Activated naive CD8-positive, alpha-beta T cell treated with anti-CD3 and anti-CD28 coated beads, Interleukin-2, amount 50 U/mL, for 24 hours (primary cell): ENCODE data around the gene OR51A7.
"Not testable (repeated sequence)": the region's sequence is repeated elsewhere in the genome, so short reads cannot be mapped to it uniquely, and the experiment has no call there.

Source experiments
- ATAC-seq: fragments of 150-1000 bp; cut with Tn5 transposase; one replicate; pipeline ENCODE4 v1.10.0; 2021
- DNase-seq: peaks from one replicate; pipeline ENCODE4 v3.0.0; 2021
- H3K27ac Mint-ChIP-seq: one replicate; pipeline ENCODE4 v1.8.0; 2021; ENCODE audit warnings: mild to moderate bottlenecking, mixed read lengths
- H3K27me3 Mint-ChIP-seq: one replicate; pipeline ENCODE4 v1.8.0; 2021; ENCODE audit warnings: mixed read lengths
- H3K36me3 Mint-ChIP-seq: one replicate; pipeline ENCODE4 v1.8.0; 2021; ENCODE audit warnings: low read depth, mixed read lengths
- H3K4me1 Mint-ChIP-seq: one replicate; pipeline ENCODE4 v1.8.0; 2021; ENCODE audit warnings: mixed read lengths
- H3K4me3 Mint-ChIP-seq: one replicate; pipeline ENCODE4 v1.8.0; 2021; ENCODE audit warnings: mild to moderate bottlenecking, moderate library complexity, mixed read lengths
- H3K9me3 Mint-ChIP-seq: one replicate; pipeline ENCODE4 v1.8.0; 2021; ENCODE audit warnings: mixed read lengths

Gene OR51A7

DNA sequence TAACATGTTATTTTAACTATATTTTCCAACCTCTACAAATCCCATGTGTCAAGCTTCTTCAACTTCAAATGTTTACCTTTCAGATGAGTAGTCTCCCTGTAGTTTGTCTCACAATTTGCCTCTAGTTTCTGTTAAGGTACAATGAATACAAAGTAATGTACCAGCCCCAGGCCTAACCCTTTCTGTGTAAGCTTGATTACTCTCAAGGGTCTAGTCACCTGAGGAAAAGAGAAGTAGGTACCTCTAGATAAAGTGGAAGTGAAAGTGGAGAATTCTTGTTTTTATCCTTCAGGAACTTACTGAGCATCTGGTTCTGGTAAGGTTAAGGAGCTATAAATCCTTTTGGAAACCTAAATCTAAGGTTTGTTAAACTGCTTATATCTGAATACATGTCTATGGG, at the start of gene OR51A7:
TSS of gene OR51A7 (plus strand) at position 300 of the 400 bp plus-strand sequence. CDS start 3,587 bp downstream, outside the sequence.
- Mint-ChIP-seq H3K4me3 (no peak within 1 kb of the TSS), H3K9me3 (no peaks in the 10 kb centered on the region), H3K27me3 (peaks cover 2% of the 10 kb centered on the region), H3K4me1 (peaks cover 1% of the 10 kb centered on the region), H3K27ac (no peak within 1 kb of the TSS), H3K36me3 (no peaks in the 10 kb centered on the region)
- ATAC-seq (no peak), DNase-seq (no peak)

DNA sequence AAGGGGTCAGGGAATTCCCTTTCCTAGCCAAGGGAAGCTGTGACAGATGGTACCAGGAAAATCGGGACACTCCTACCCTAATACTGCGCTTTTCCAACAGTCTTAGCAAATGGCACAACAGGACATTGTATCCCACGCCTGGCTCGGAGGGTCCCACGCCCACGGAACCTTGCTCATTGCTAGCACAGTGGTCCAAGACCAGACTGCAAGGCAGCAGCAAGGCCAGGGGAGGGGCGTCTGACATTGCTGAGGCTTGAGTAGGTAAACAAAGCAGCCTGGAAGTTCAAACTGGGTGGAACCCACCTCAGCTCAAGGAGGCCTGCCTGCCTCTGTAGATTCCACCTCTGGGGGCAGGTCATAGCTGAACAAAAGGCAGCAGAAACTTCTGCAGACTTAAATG, 49.3 kb upstream of the OR51A7 start:
- not testable (repeated sequence) for H3K27ac Mint-ChIP-seq, ATAC-seq, H3K4me3 Mint-ChIP-seq, DNase-seq, H3K27me3 Mint-ChIP-seq, H3K4me1 Mint-ChIP-seq, H3K36me3 Mint-ChIP-seq, H3K9me3 Mint-ChIP-seq

DNA sequence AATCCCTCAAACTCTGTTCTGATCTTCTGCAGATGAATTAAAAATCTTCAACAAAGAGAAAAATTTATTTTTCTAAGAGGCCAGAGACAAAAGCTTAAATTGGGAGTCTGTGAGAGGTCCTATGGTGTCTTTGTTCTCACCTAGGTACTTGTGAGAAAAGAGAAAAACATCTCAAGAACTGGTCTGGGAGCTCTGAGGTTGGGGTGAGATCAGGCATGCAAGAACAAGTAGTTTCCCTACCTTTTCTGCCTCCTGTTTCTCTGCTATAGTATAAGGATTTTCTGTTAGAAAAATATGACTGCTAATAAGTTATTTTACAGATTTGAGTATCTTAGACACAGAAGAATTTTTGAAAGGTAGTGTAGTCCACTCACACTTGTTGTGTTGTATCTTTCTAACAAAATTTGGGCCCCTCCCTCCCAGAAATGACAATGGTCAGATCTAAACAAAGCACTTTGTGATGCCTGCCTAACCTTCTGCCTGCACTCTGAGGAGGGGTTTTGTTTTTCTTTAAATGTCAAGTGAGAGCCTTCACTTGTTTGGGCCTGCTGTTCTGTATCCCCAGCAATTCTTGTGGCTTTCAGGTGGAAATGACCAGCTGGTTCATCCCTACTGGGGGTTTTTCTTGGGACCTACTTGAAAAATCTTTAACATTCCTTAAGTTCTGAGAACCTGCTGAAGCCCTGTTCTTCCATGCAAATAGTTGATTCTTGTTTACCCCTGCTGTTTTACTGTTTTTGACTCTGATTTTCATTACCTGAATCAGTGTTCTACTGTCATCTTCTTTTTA, 40.9 kb upstream of the OR51A7 start:
- DNase-seq (no peak), ATAC-seq (no peak)
- H3K27me3 Mint-ChIP-seq = peaks cover 2% of the 10 kb centered on the region
- H3K9me3 Mint-ChIP-seq = peaks cover 3% of the 10 kb centered on the region
- H3K4me1 Mint-ChIP-seq = no peaks in the 10 kb centered on the region
- H3K36me3 Mint-ChIP-seq = no peaks in the 10 kb centered on the region
- H3K4me3 Mint-ChIP-seq = no peak overlapping the region
- H3K27ac Mint-ChIP-seq = no peak overlapping the region

- Mint-ChIP-seq H3K4me3 (no peak overlapping the region), H3K4me1 (no peaks in the 10 kb centered on the region), H3K27ac (no peak overlapping the region), H3K36me3 (no peaks in the 10 kb centered on the region), H3K27me3 (peaks cover 2% of the 10 kb centered on the region), H3K9me3 (peaks cover 3% of the 10 kb centered on the region)
- ATAC-seq = no peak
- DNase-seq = no peak
Measured at GRCh38 chr11:4863876-4864275, 39.7 kb upstream of the OR51A7 start.

DNA sequence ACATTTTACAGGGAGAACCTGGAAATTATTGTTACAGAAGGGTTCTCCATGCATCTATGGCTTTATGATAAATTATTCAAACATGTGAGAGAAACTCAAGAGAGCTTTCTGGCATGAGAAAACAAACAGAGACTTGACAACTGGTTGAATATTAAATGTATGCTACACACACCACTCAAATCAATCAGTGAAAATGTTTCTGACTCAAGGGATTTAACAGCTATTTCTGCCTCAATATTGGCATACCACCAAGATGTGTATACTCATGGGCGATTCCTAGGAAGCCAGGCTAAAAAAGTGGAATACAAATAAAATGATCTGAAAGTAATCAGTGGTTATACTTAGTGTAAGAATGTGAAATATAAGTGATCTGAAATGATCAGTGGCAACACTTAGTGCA, 37.7 kb upstream of the OR51A7 start:
- peaks cover 3% of the 10 kb centered on the region for H3K9me3 Mint-ChIP-seq
- no peaks in the 10 kb centered on the region for H3K36me3 Mint-ChIP-seq
- DNase-seq = no peak
- H3K27me3 Mint-ChIP-seq = peaks cover 2% of the 10 kb centered on the region
- no peak overlapping the region for H3K27ac Mint-ChIP-seq
- H3K4me1 Mint-ChIP-seq = no peaks in the 10 kb centered on the region
- no peak for ATAC-seq
- no peak overlapping the region for H3K4me3 Mint-ChIP-seq

DNA sequence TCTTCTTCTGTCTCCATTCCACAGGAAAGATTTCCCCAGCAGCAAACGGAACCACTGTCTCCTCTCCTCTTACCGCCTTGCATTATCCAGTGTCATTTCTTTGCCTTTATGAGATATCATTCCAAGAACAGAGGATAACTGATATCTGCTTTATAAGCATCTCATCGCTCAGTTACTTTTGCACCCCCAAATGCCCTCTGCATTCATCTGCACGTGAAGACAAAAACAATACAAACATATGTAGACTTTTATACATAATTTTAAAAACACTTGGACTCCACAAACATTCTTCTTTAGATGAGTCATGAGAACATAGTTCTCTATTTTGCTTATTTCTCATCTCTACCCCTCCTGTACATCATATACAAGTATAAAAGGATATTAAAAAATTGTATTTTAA, 22.4 kb upstream of the OR51A7 start:
- H3K4me3 Mint-ChIP-seq = no peak overlapping the region
- ATAC-seq (no peak), DNase-seq (no peak)
- H3K36me3 Mint-ChIP-seq = no peaks in the 10 kb centered on the region
- no peaks in the 10 kb centered on the region for H3K27me3 Mint-ChIP-seq
- H3K9me3 Mint-ChIP-seq = no peaks in the 10 kb centered on the region
- H3K27ac Mint-ChIP-seq = no peak overlapping the region
- H3K4me1 Mint-ChIP-seq = no peaks in the 10 kb centered on the region

DNA sequence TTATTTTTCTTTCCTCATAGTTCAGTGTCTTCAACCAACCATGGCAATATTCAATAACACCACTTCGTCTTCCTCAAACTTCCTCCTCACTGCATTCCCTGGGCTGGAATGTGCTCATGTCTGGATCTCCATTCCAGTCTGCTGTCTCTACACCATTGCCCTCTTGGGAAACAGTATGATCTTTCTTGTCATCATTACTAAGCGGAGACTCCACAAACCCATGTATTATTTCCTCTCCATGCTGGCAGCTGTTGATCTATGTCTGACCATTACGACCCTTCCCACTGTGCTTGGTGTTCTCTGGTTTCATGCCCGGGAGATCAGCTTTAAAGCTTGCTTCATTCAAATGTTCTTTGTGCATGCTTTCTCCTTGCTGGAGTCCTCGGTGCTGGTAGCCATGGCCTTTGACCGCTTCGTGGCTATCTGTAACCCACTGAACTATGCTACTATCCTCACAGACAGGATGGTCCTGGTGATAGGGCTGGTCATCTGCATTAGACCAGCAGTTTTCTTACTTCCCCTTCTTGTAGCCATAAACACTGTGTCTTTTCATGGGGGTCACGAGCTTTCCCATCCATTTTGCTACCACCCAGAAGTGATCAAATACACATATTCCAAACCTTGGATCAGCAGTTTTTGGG, 21.6 kb upstream of the OR51A7 start, which contains the start of gene OR51T1:
TSS of gene OR51T1 (plus strand) at position 41 of the 641 bp plus-strand sequence. CDS start at position 41, 0 bp downstream.
- H3K27me3 Mint-ChIP-seq = no peaks in the 10 kb centered on the region
- no peak within 1 kb of the TSS for H3K4me3 Mint-ChIP-seq
- H3K27ac Mint-ChIP-seq = no peak within 1 kb of the TSS
- DNase-seq = no peak
- no peaks in the 10 kb centered on the region for H3K9me3 Mint-ChIP-seq
- H3K36me3 Mint-ChIP-seq = no peaks in the 10 kb centered on the region
- H3K4me1 Mint-ChIP-seq = no peaks in the 10 kb centered on the region
- no peak for ATAC-seq

DNA sequence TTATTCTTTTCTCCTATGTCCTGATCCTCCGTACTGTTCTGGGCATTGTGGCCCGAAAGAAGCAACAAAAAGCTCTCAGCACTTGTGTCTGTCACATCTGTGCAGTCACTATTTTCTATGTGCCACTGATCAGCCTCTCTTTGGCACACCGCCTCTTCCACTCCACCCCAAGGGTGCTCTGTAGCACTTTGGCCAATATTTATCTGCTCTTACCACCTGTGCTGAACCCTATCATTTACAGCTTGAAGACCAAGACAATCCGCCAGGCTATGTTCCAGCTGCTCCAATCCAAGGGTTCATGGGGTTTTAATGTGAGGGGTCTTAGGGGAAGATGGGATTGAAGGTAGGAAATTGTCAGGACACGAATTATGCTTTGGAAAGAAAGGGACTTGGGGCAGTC, 21.0 kb upstream of the OR51A7 start:
- ATAC-seq (no peak), DNase-seq (no peak)
- no peaks in the 10 kb centered on the region for H3K4me1 Mint-ChIP-seq
- H3K36me3 Mint-ChIP-seq = no peaks in the 10 kb centered on the region
- no peaks in the 10 kb centered on the region for H3K9me3 Mint-ChIP-seq
- no peak overlapping the region for H3K27ac Mint-ChIP-seq
- H3K4me3 Mint-ChIP-seq = no peak overlapping the region
- H3K27me3 Mint-ChIP-seq = no peaks in the 10 kb centered on the region

GRCh38 chr11:4884361-4884760, 19.2 kb upstream of the OR51A7 start:
- ATAC-seq (no peak), DNase-seq (no peak)
- no peaks in the 10 kb centered on the region for H3K4me1 Mint-ChIP-seq
- H3K9me3 Mint-ChIP-seq = no peaks in the 10 kb centered on the region
- no peak overlapping the region for H3K4me3 Mint-ChIP-seq
- H3K27me3 Mint-ChIP-seq = no peaks in the 10 kb centered on the region
- H3K27ac Mint-ChIP-seq = no peak overlapping the region
- H3K36me3 Mint-ChIP-seq = no peaks in the 10 kb centered on the region

DNA sequence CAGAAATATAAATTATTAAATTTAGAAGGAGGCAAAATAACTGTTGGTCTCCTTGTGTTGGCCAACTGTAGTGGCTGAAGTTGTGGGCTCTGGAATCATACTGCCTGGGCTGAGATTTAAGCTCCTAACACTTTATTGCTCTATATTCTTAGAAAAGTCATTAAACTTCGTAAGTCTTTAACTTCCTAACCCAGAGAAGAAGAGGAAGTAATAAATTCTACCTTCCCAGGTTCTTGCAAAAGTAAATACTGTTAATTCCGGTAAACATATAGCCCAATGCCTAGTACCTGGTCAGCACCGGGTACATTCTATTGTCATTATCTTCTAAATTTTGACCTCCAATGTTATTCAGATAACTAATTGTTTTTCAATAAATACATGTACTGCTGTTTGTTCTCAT, 17.4 kb upstream of the OR51A7 start:
- H3K4me1 Mint-ChIP-seq = no peaks in the 10 kb centered on the region
- no peak overlapping the region for H3K4me3 Mint-ChIP-seq
- H3K9me3 Mint-ChIP-seq = no peaks in the 10 kb centered on the region
- ATAC-seq (no peak), DNase-seq (no peak)
- peaks cover 2% of the 10 kb centered on the region for H3K27me3 Mint-ChIP-seq
- no peak overlapping the region for H3K27ac Mint-ChIP-seq
- H3K36me3 Mint-ChIP-seq = no peaks in the 10 kb centered on the region

- Mint-ChIP-seq H3K27ac (no peak overlapping the region), H3K27me3 (peaks cover 2% of the 10 kb centered on the region), H3K4me1 (no peaks in the 10 kb centered on the region), H3K4me3 (no peak overlapping the region), H3K9me3 (no peaks in the 10 kb centered on the region), H3K36me3 (no peaks in the 10 kb centered on the region)
- no peak for ATAC-seq
- DNase-seq = no peak
Measured at GRCh38 chr11:4887591-4887990, 16.0 kb upstream of the OR51A7 start.

- ATAC-seq = no peak
- H3K27ac Mint-ChIP-seq = no peak overlapping the region
- no peaks in the 10 kb centered on the region for H3K9me3 Mint-ChIP-seq
- H3K4me1 Mint-ChIP-seq = no peaks in the 10 kb centered on the region
- DNase-seq = no peak
- peaks cover 2% of the 10 kb centered on the region for H3K27me3 Mint-ChIP-seq
- H3K4me3 Mint-ChIP-seq = no peak overlapping the region
- no peaks in the 10 kb centered on the region for H3K36me3 Mint-ChIP-seq
Measured at GRCh38 chr11:4890279-4890678, 13.3 kb upstream of the OR51A7 start.

DNA sequence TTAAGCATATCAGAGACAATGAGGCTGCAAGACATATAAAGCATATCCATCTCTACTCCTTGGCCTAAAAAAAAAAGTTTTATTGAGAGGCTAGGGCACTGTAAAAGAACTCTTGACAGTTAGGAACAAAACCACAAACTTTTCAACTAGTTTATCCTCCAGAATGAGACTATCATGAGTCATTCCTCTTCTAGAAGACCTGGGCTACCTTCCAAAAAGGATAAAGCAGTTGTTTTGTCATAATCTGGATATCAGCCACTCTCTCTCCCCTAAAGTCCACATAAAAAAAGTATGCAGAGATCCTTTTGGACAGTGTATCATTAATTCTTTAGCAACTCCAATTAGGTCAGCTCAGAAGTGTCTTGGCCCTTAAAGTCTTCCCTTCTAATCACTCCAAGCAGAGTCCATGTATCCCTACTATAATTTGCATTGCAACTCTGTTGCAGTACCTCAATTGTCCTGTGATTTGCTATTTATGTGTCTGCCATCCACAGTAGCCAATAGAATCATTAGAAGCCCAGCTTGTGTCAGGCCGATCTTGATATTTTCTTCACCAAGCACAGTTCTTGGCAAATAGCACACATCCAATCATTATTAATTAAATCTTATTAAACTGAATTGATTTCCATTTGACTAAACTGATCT, 11.5 kb upstream of the OR51A7 start:
- ATAC-seq (no peak), DNase-seq (no peak)
- Mint-ChIP-seq H3K27me3 (peaks cover 2% of the 10 kb centered on the region), H3K4me1 (no peaks in the 10 kb centered on the region), H3K27ac (no peak overlapping the region), H3K36me3 (no peaks in the 10 kb centered on the region), H3K9me3 (no peaks in the 10 kb centered on the region), H3K4me3 (no peak overlapping the region)

DNA sequence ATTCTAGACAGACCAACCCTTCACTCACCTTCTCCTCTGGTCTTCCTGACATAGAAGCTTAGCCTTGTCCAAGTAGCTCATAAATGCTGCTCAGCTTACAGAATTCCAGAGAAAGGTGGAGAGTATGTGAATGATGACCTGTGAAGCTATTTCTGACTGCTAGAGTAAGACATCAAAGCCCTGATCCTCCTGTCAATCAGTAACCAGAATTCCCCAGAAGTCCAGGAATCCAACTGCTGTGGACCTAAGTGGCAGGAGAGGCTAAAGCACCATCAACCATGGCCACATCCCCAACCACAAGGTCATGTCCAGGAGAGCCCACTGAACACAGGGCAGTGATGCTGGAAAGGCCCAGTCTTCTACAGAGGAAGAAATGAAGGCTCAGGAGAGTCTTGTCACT, 13.0 kb downstream of the OR51A7 start:
- ATAC-seq = no peak
- Mint-ChIP-seq H3K9me3 (no peaks in the 10 kb centered on the region), H3K36me3 (no peaks in the 10 kb centered on the region), H3K4me3 (no peak overlapping the region), H3K27me3 (no peaks in the 10 kb centered on the region), H3K27ac (no peak overlapping the region), H3K4me1 (no peaks in the 10 kb centered on the region)
- DNase-seq = no peak

DNA sequence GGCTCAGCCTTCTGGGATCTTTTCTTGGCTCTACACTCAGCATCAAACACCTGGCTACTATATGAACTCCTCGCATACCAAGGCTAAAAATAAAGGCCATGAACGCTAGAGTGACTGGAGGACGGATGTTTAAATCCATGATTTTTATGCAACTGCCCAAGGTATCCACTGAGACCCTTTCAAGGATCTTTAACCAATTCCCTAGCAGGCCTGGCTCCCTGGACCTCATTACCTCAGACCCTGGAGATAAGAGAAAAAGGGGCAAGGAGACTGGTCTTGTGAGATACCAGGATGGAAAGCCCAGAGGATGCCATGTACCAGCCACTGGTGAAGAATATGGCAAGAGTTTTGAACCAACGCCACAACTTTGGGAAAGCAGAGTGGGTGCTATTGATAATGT, 15.7 kb downstream of the OR51A7 start, which contains the start of gene OR51G2:
TSS of gene OR51G2 (minus strand) at position 101 of the 400 bp plus-strand sequence. CDS start 3,687 bp downstream, outside the sequence.
- H3K27me3 Mint-ChIP-seq = no peaks in the 10 kb centered on the region
- no peaks in the 10 kb centered on the region for H3K9me3 Mint-ChIP-seq
- H3K27ac Mint-ChIP-seq = no peak within 1 kb of the TSS
- ATAC-seq (no peak), DNase-seq (no peak)
- no peaks in the 10 kb centered on the region for H3K4me1 Mint-ChIP-seq
- no peaks in the 10 kb centered on the region for H3K36me3 Mint-ChIP-seq
- no peak within 1 kb of the TSS for H3K4me3 Mint-ChIP-seq
